Stimulated activated CD4-positive, alpha-beta T cell treated with anti-CD3 and anti-CD28 coated beads, Interleukin-4, amount 100 ng/mL, for 4 hours (primary cell): Measurements from ENCODE around the gene LRRTM2.

Experiments
- DNase-seq, 2 experiments: peaks; one replicate each; pipeline ENCODE4 v3.0.0-alpha.2; 2020

The LRRTM2 gene

GRCh38 chr5:138878437-138879235 is 3.5 kb upstream of the LRRTM2 start:
- no peak for DNase-seq

- DNase-seq, result no peak
These were observed 1.7 kb upstream of the LRRTM2 start for GRCh38 chr5:138876811-138877210.

- DNase-seq, result no peak
These were observed 811 bp upstream of the LRRTM2 start for GRCh38 chr5:138875946-138876345.

GRCh38 chr5:138875552-138875875 is 379 bp upstream of the LRRTM2 start:
- no peak for DNase-seq

GRCh38 chr5:138874241-138874640 is 894 bp downstream of the LRRTM2 start:
- DNase-seq, result no peak

- DNase-seq, result no peak
These were observed 1.5 kb downstream of the LRRTM2 start for GRCh38 chr5:138873466-138874221.

- DNase-seq, result no peak
These were observed 2.2 kb downstream of the LRRTM2 start for GRCh38 chr5:138872841-138873465.

- DNase-seq, result no peak
These were observed 4.5 kb downstream of the LRRTM2 start for GRCh38 chr5:138870611-138871010.

GRCh38 chr5:138869763-138870500 is 5.2 kb downstream of the LRRTM2 start:
- no peak for DNase-seq

GRCh38 chr5:138869038-138869437 is 6.1 kb downstream of the LRRTM2 start:
- no peak for DNase-seq

GRCh38 chr5:138867011-138867410 is 8.1 kb downstream of the LRRTM2 start:
- no peak for DNase-seq

- no peak for DNase-seq
These were observed 22.0 kb downstream of the LRRTM2 start for GRCh38 chr5:138853132-138853531.

- DNase-seq, result no peak
These were observed 24.2 kb downstream of the LRRTM2 start for GRCh38 chr5:138850865-138851435.

GRCh38 chr5:138849882-138850281 is 25.3 kb downstream of the LRRTM2 start:
- DNase-seq, result no peak

GRCh38 chr5:138849439-138849838 is 25.7 kb downstream of the LRRTM2 start:
- DNase-seq, result no peak

GRCh38 chr5:138844812-138845513 is 30.2 kb downstream of the LRRTM2 start:
- DNase-seq, result no peak

- no peak for DNase-seq
These were observed 31.0 kb downstream of the LRRTM2 start for GRCh38 chr5:138844125-138844461.

GRCh38 chr5:138843316-138844124 is 31.6 kb downstream of the LRRTM2 start:
- no peak for DNase-seq

GRCh38 chr5:138841531-138841930 is 33.6 kb downstream of the LRRTM2 start:
- no peak for DNase-seq

GRCh38 chr5:138840103-138840502 is 35.0 kb downstream of the LRRTM2 start:
- no peak for DNase-seq

GRCh38 chr5:138837160-138837559 is 38.0 kb downstream of the LRRTM2 start:
- no peak for DNase-seq
